Neuronal stem cell (in vitro differentiated cells): ENCODE data around the gene SPSB3.

ENCODE experiments used
- DNase-seq: peaks from one replicate; pipeline ENCODE4 v3.0.0-alpha.2; 2013; ENCODE audit warnings: low spot score
- H2AFZ ChIP-seq: one replicate; pipeline ENCODE4 v1.6.1; 2013; ENCODE audit warnings: mild to moderate bottlenecking, low read length, inconsistent platforms
- H2AK5ac ChIP-seq: 2 replicates; pipeline ENCODE4 v1.6.1; 2013; ENCODE audit warnings: low read depth, mild to moderate bottlenecking, inconsistent platforms, low read length, moderate library complexity, mixed read lengths
- H2BK120ac ChIP-seq: 2 replicates; pipeline ENCODE4 v1.6.1; 2013; ENCODE audit warnings: low read depth, mild to moderate bottlenecking, inconsistent platforms, low read length, moderate library complexity, mixed read lengths
- H2BK12ac ChIP-seq: one replicate; pipeline ENCODE4 v1.6.1; 2013; ENCODE audit warnings: low read length, inconsistent platforms
- H2BK15ac ChIP-seq: 2 replicates; pipeline ENCODE4 v1.6.1; 2013; ENCODE audit warnings: mild to moderate bottlenecking, low read length, inconsistent platforms, mixed read lengths
- H2BK5ac ChIP-seq: one replicate; pipeline ENCODE4 v1.6.1; 2013; ENCODE audit warnings: inconsistent platforms, mild to moderate bottlenecking, low read length, moderate library complexity
- H3K14ac ChIP-seq: one replicate; pipeline ENCODE4 v1.6.1; 2013; ENCODE audit warnings: low read length, inconsistent platforms
- H3K18ac ChIP-seq: 2 replicates; pipeline ENCODE4 v1.6.1; 2013; ENCODE audit warnings: low read length, inconsistent platforms
- H3K23ac ChIP-seq: 2 replicates; pipeline ENCODE4 v1.6.1; 2013; ENCODE audit warnings: low read depth, mild to moderate bottlenecking, mixed read lengths, low read length, inconsistent platforms; ENCODE audit not compliant: poor library complexity
- H3K27ac ChIP-seq: replicated peaks from 3 replicates; pipeline ENCODE4 v1.5.1; 2013; ENCODE audit warnings: low read length, inconsistent platforms
- H3K27me3 ChIP-seq, 3 experiments: 2 replicates each; pipeline ENCODE4 v1.6.1; 2013; ENCODE audit warnings: low read length in 3 of 3, mild to moderate bottlenecking in 2 of 3, inconsistent platforms in 1 of 3, low read depth in 1 of 3, mixed read lengths in 1 of 3, moderate library complexity in 1 of 3; ENCODE audit not compliant: control insufficient read depth in 3 of 3, insufficient read depth in 3 of 3
- H3K36me3 ChIP-seq, 2 donors: replicated peaks in 1 of 2; 2 replicates each; pipeline ENCODE4 v1.6.1; 2013; ENCODE audit warnings: low read length in 2 of 2; ENCODE audit not compliant: control insufficient read depth in 2 of 2, insufficient read depth in 2 of 2
- H3K4ac ChIP-seq: 2 replicates; pipeline ENCODE4 v1.6.1; 2013; ENCODE audit warnings: inconsistent platforms, mild to moderate bottlenecking, low read length, moderate library complexity
- H3K4me1 ChIP-seq, 2 donors: 1 replicate in 1 of 2; 2 replicates in 1 of 2; pipeline ENCODE4 v1.6.1; 2013; ENCODE audit warnings: low read length in 2 of 2, low read depth in 1 of 2; ENCODE audit not compliant: control insufficient read depth in 2 of 2, insufficient read depth in 1 of 2
- H3K4me2 ChIP-seq: one replicate; pipeline ENCODE4 v1.6.1; 2013; ENCODE audit warnings: mild to moderate bottlenecking, low read length, inconsistent platforms; ENCODE audit not compliant: insufficient read depth, poor library complexity, severe bottlenecking
- H3K4me3 ChIP-seq, 2 donors: 2 replicates each; pipeline ENCODE4 v1.5.1; 2013; ENCODE audit warnings: low read length in 2 of 2, mild to moderate bottlenecking in 2 of 2, inconsistent platforms in 1 of 2, moderate library complexity in 1 of 2
- H3K79me1 ChIP-seq: one replicate; pipeline ENCODE4 v1.6.1; 2013; ENCODE audit warnings: low read depth, mild to moderate bottlenecking, inconsistent platforms, low read length, moderate library complexity
- H3K9ac ChIP-seq: one replicate; pipeline ENCODE4 v1.6.1; 2013; ENCODE audit warnings: mild to moderate bottlenecking, low read depth, low read length, inconsistent platforms; ENCODE audit not compliant: poor library complexity
- H3K9me3 ChIP-seq, 2 donors: replicated peaks in 1 of 2; 2 replicates each; pipeline versions ENCODE3 to v1.6.1; 2013; ENCODE audit warnings: low read length in 2 of 2, mild to moderate bottlenecking in 2 of 2, inconsistent platforms in 1 of 2, low read depth in 1 of 2, mixed read lengths in 1 of 2, moderate library complexity in 1 of 2; ENCODE audit not compliant: control insufficient read depth in 2 of 2, insufficient read depth in 1 of 2
- H4K8ac ChIP-seq: one replicate; pipeline ENCODE4 v1.6.1; 2013; ENCODE audit warnings: low read depth, mild to moderate bottlenecking, inconsistent platforms, low read length, moderate library complexity
- H4K91ac ChIP-seq: one replicate; pipeline ENCODE4 v1.6.1; 2013; ENCODE audit warnings: low read length, low read depth, mild to moderate bottlenecking, inconsistent platforms; ENCODE audit not compliant: poor library complexity
- WGBS, 2 donors: extraction: QIAGEN DNeasy Blood & Tissue Kit; methylation state at CpG; one replicate each; pipeline ENCODE4 v1.1.7; 2013; ENCODE audit warnings: missing lambda C conversion rate in 2 of 2, mixed read lengths in 1 of 2; ENCODE audit not compliant: insufficient read length in 2 of 2, insufficient replicate concordance in 1 of 2; ENCODE audit errors: extremely low coverage in 2 of 2; 5-methylcytosine and 5-hydroxymethylcytosine counted together

SPSB3 gene

GRCh38 chr16:1809281-1809801 is 27.0 kb upstream of the SPSB3 start:
- Histone ChIP-seq H3K4me3 (no peak overlapping the region), H3K4me2 (no peak overlapping the region), H3K14ac (no peak overlapping the region), H4K8ac (no peak overlapping the region), H3K36me3 (peaks cover 21 to 49% of the 10 kb centered on the region in 2 donors), H3K79me1 (peaks cover 4% of the 10 kb centered on the region), H2AFZ (no peak overlapping the region), H3K4ac (no peak overlapping the region), H3K27ac (no peak overlapping the region), H3K4me1 (no peaks in the 10 kb centered on the region), H3K9ac (peak overlapping the region; percentile 44), H4K91ac (no peak overlapping the region), H2BK12ac (no peak overlapping the region), H3K23ac (peak overlapping the region; percentile 80), H2BK5ac (no peak overlapping the region), H2BK120ac (no peak overlapping the region), H3K18ac (no peak overlapping the region), H3K9me3 (no peaks in the 10 kb centered on the region), H2BK15ac (no peak overlapping the region), H2AK5ac (no peak overlapping the region), H3K27me3 (no peaks in the 10 kb centered on the region)
- DNase-seq, result no peak
- whole genome bisulfite sequencing, 2 donors, result no CpG with 5 or more reads among the region's 28 CpGs

- Histone ChIP-seq H2BK12ac (no peak overlapping the region), H3K9me3 (no peaks in the 10 kb centered on the region), H3K27me3 (no peaks in the 10 kb centered on the region), H2BK15ac (no peak overlapping the region), H3K14ac (peak overlapping the region; percentile 8), H2BK5ac (no peak overlapping the region), H3K79me1 (peaks cover 4% of the 10 kb centered on the region), H4K8ac (no peak overlapping the region), H3K4me2 (no peak overlapping the region), H3K4me1 (no peaks in the 10 kb centered on the region), H3K18ac (no peak overlapping the region), H3K23ac (no peak overlapping the region), H2AK5ac (no peak overlapping the region), H2BK120ac (no peak overlapping the region), H4K91ac (no peak overlapping the region), H2AFZ (no peak overlapping the region), H3K4me3 (peak overlapping the region in 1 of 2 donors; percentile 10), H3K9ac (no peak overlapping the region), H3K36me3 (peaks cover 21 to 48% of the 10 kb centered on the region in 2 donors), H3K4ac (peak overlapping the region; percentile 53), H3K27ac (no peak overlapping the region)
- no peak for DNase-seq
- WGBS, 2 donors, result no CpG with 5 or more reads among the region's 18 CpGs
These were observed 26.3 kb upstream of the SPSB3 start for GRCh38 chr16:1808691-1809090.

DNA sequence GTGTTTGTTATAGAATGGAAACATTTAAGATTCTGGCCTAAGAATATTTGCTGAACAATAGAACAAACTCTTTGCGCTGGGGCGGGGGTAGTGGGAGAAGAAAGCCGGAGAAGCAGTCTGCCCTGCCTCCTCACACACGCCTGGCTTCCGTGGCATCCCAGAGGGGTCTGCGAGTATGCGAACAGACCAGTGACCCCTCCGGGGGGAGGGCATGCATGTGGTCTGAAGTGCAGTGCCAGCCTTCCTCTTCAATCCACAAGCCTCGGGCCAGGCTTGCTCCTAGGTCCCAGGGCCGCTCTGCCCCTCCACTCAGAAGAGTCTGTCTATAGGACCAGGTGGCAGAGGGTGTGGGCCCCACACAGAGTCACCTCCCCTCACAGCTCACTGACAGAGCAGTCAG is 25.3 kb upstream of the SPSB3 start:
- H2BK15ac ChIP-seq, result no peak overlapping the region
- WGBS, 2 donors, result no CpG with 5 or more reads among the region's 10 CpGs
- H3K4me2 ChIP-seq, result no peak overlapping the region

DNA sequence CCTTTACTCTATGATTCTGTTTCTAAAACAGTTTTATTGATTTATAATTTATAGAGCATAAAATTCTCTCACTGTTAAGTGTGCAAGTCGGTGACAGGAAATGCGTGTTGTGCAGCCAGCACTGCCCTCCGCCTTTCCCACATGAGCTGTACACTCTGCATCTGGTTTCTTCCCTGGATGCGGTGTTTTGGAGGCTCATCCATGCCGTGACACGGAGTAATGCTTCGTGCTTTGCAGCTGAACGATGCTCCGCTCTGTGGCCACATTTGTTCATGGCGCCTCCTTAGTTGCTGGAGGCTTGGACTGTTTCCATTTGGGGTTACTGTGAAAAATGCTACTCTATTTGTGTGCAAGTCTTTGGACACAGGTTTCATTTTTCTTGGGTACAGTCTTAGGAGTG is 18.3 kb upstream of the SPSB3 start:
- H3K4me3 ChIP-seq, result peak overlapping the region in 1 of 2 donors; percentile 3
- no peak overlapping the region for H2BK15ac ChIP-seq
- no peak overlapping the region for H3K27ac ChIP-seq
- no peaks in the 10 kb centered on the region for H3K4me1 ChIP-seq
- no peak overlapping the region for H3K9ac ChIP-seq
- H3K14ac ChIP-seq, result no peak overlapping the region
- no peak for DNase-seq
- peaks cover 5 to 14% of the 10 kb centered on the region in 2 donors for H3K9me3 ChIP-seq
- no peak overlapping the region for H2AK5ac ChIP-seq
- H2BK12ac ChIP-seq, result no peak overlapping the region
- H3K4me2 ChIP-seq, result no peak overlapping the region
- peaks cover 2 to 7% of the 10 kb centered on the region in 2 donors for H3K36me3 ChIP-seq
- H4K8ac ChIP-seq, result no peak overlapping the region
- no peaks in the 10 kb centered on the region for H3K27me3 ChIP-seq
- no peak overlapping the region for H2AFZ ChIP-seq
- H2BK5ac ChIP-seq, result no peak overlapping the region
- no peak overlapping the region for H4K91ac ChIP-seq
- H2BK120ac ChIP-seq, result no peak overlapping the region
- H3K4ac ChIP-seq, result no peak overlapping the region
- no peak overlapping the region for H3K23ac ChIP-seq
- H3K79me1 ChIP-seq, result no peaks in the 10 kb centered on the region
- H3K18ac ChIP-seq, result no peak overlapping the region
- no CpG with 5 or more reads among the region's 10 CpGs for WGBS, 2 donors

More for the DNA sequence above, 25.3 kb upstream of the SPSB3 start:
- no peaks in the 10 kb centered on the region for H3K27me3 ChIP-seq
- H3K4me1 ChIP-seq, result no peaks in the 10 kb centered on the region
- H2BK120ac ChIP-seq, result no peak overlapping the region
- H3K9me3 ChIP-seq, result no peaks in the 10 kb centered on the region
- H4K91ac ChIP-seq, result no peak overlapping the region
- no peak overlapping the region for H3K27ac ChIP-seq
- no peak overlapping the region for H3K14ac ChIP-seq
- no peak overlapping the region for H2AK5ac ChIP-seq
- H3K36me3 ChIP-seq, result peaks cover 21 to 42% of the 10 kb centered on the region in 2 donors
- no peak overlapping the region for H3K4ac ChIP-seq
- H4K8ac ChIP-seq, result peak overlapping the region; percentile 65
- H3K79me1 ChIP-seq, result peaks cover 4% of the 10 kb centered on the region
- no peak overlapping the region for H2BK5ac ChIP-seq
- no peak overlapping the region for H3K23ac ChIP-seq
- no peak overlapping the region for H3K9ac ChIP-seq
- H3K18ac ChIP-seq, result no peak overlapping the region
- no peak overlapping the region for H2BK12ac ChIP-seq
- no peak overlapping the region for H3K4me3 ChIP-seq
- DNase-seq, result no peak
- H2AFZ ChIP-seq, result no peak overlapping the region
